HL-60 (cell line): Measurements from ENCODE around the gene BIVM.
A peak's percentile ranks its signal among the peaks of the same experiment; 100 is the strongest.

Source experiments
- DNase-seq, 2 experiments: peaks; one replicate each; pipeline ENCODE4 v3.0.0-alpha.2; 2010 to 2020; ENCODE audit warnings: low read depth in 1 of 2, low spot score in 1 of 2
- H3K27ac ChIP-seq: fragments of 250-450 bp; sonication (Bioruptor Pico); replicated peaks from 2 replicates; pipeline ENCODE4 v1.5.1; 2020; ENCODE audit warnings: mild to moderate bottlenecking, moderate library complexity
- H3K27me3 ChIP-seq: fragments of 250-450 bp; sonication (Bioruptor Pico); 2 replicates; pipeline ENCODE4 v1.5.1; 2021; ENCODE audit warnings: mild to moderate bottlenecking, moderate library complexity; ENCODE audit not compliant: insufficient read depth, poor library complexity, severe bottlenecking
- H3K4me3 ChIP-seq: replicated peaks from 2 replicates; pipeline ENCODE4 v1.5.1; 2011; ENCODE audit warnings: mild to moderate bottlenecking, control low read depth, low read length; ENCODE audit not compliant: insufficient read depth
- CTCF ChIP-seq: IDR thresholded peaks from one replicate; pipeline ENCODE4 v1.5.1; 2011; ENCODE audit warnings: low read length, control low read depth, inconsistent platforms; ENCODE audit not compliant: insufficient read depth
- GABPA ChIP-seq: IDR thresholded peaks from 2 replicates; pipeline ENCODE4 v1.6.1; 2012; ENCODE audit warnings: low read depth
- POLR2AphosphoS5 ChIP-seq: IDR thresholded peaks from 2 replicates; pipeline ENCODE4 v1.6.1; 2012; ENCODE audit warnings: low read depth
- REST ChIP-seq: IDR thresholded peaks from 2 replicates; pipeline ENCODE4 v1.6.1; 2012; ENCODE audit warnings: low read depth; ENCODE audit not compliant: insufficient replicate concordance
- SPI1 ChIP-seq: IDR thresholded peaks from 2 replicates; pipeline ENCODE4 v1.6.1; 2012; ENCODE audit warnings: low read depth, mild to moderate bottlenecking, borderline replicate concordance

The BIVM gene

GRCh38 chr13:102873653-102874052 lies 74.7 kb downstream of the BIVM start:
- no peak overlapping the region for H3K4me3 ChIP-seq
- DNase-seq = no peak
- H3K27ac ChIP-seq = no peak overlapping the region
- TF ChIP-seq SPI1 (no peak), REST (no peak), POLR2AphosphoS5 (no peak), CTCF (no peak), GABPA (no peak)
- H3K27me3 ChIP-seq = no peaks in the 10 kb centered on the region

- TF ChIP-seq CTCF (no peak), POLR2AphosphoS5 (no peak), GABPA (no peak), SPI1 (no peak)
- H3K27me3 ChIP-seq = no peaks in the 10 kb centered on the region
- no peak for DNase-seq
- no peak overlapping the region for H3K27ac ChIP-seq
- H3K4me3 ChIP-seq = no peak overlapping the region
Measured at GRCh38 chr13:102875256-102875655, 76.3 kb downstream of the BIVM start.

- Histone ChIP-seq H3K4me3 (no peak overlapping the region), H3K27me3 (no peaks in the 10 kb centered on the region), H3K27ac (no peak overlapping the region)
- no peak for DNase-seq
- TF ChIP-seq SPI1 = no peak
- TF ChIP-seq POLR2AphosphoS5 = 0 out of 2 replicates have a peak, but pooled peaks have one; percentile 24
Measured at GRCh38 chr13:102877303-102877702, 78.4 kb downstream of the BIVM start.

- no peak for DNase-seq
- no peak for TF ChIP-seq CTCF
- TF ChIP-seq REST = no peak
- no peak for TF ChIP-seq POLR2AphosphoS5
- TF ChIP-seq SPI1 = no peak
- TF ChIP-seq GABPA = no peak
- H3K4me3 ChIP-seq = no peak overlapping the region
- H3K27me3 ChIP-seq = no peaks in the 10 kb centered on the region
- no peak overlapping the region for H3K27ac ChIP-seq
Measured at GRCh38 chr13:102878481-102878880, 79.6 kb downstream of the BIVM start.
